Measurements from ENCODE around the gene DENND2A.

DENND2A gene

GRCh38 chr7:140641524-140642195, 1.0 kb upstream of the DENND2A start:
- no peak overlapping the region for H3K27ac ChIP-seq
- no peak for TF ChIP-seq CTCF (conservative IDR thresholded peaks at IDR 0.05; ENCODE audit: low read depth)
- no peak for DNase-seq (ENCODE audit: low spot score)
- POLR2A ChIA-PET (ENCODE audit: low non-redundant PET) = no interaction called here
- CTCF ChIA-PET = interaction anchor here (1.0 to 1.2 kb wide), 2 partner anchors 124 kb away, joined by 3 to 5 read pairs; no protein-coding TSS in a partner anchor

GRCh38 chr7:140640060-140640637, 464 bp downstream of the DENND2A start:
- TF ChIP-seq CTCF (conservative IDR thresholded peaks at IDR 0.05; ENCODE audit: low read depth) = no peak
- CTCF ChIA-PET = interaction anchor here (0.6 kb wide), 1 partner anchor 27 kb away, joined by 3 read pairs; no protein-coding TSS in a partner anchor
- DNase-seq (ENCODE audit: low spot score) = peak; percentile 30
- no peak overlapping the region for H3K27ac ChIP-seq
- POLR2A ChIA-PET (ENCODE audit: low non-redundant PET) = no interaction called here

- no peak for TF ChIP-seq CTCF (conservative IDR thresholded peaks at IDR 0.05; ENCODE audit: low read depth)
- no peak overlapping the region for H3K27ac ChIP-seq
- ChIA-PET POLR2A (ENCODE audit: low non-redundant PET) (no interaction called here), CTCF (interaction anchor here (0.6 kb wide), 1 partner anchor 26 kb away, joined by 3 read pairs; no protein-coding TSS in a partner anchor)
- DNase-seq (ENCODE audit: low spot score) = no peak
These were observed 1.1 kb downstream of the DENND2A start for GRCh38 chr7:140639366-140640053.

GRCh38 chr7:140638173-140638791, 2.3 kb downstream of the DENND2A start:
- ChIA-PET POLR2A (ENCODE audit: low non-redundant PET) (no interaction called here), CTCF (no interaction called here)
- no peak for DNase-seq (ENCODE audit: low spot score)
- no peak for TF ChIP-seq CTCF (conservative IDR thresholded peaks at IDR 0.05; ENCODE audit: low read depth)
- no peak overlapping the region; the same call in 1 of the 2 replicates for H3K27ac ChIP-seq

GRCh38 chr7:140637400-140637799, 3.2 kb downstream of the DENND2A start:
- POLR2A ChIA-PET (ENCODE audit: low non-redundant PET) = no interaction called here
- DNase-seq (ENCODE audit: low spot score) = no peak
- no peak overlapping the region for H3K27ac ChIP-seq
- no peak for TF ChIP-seq CTCF (conservative IDR thresholded peaks at IDR 0.05; ENCODE audit: low read depth)
- CTCF ChIA-PET = no interaction called here

- POLR2A ChIA-PET (ENCODE audit: low non-redundant PET) = no interaction called here
- H3K27ac ChIP-seq = no peak overlapping the region
- no peak for TF ChIP-seq CTCF (conservative IDR thresholded peaks at IDR 0.05; ENCODE audit: low read depth)
- no peak for DNase-seq (ENCODE audit: low spot score)
- CTCF ChIA-PET = interaction anchor here (1.3 kb wide), 1 partner anchor 118 kb away, joined by 4 read pairs; no protein-coding TSS in a partner anchor
These were observed 4.8 kb downstream of the DENND2A start for GRCh38 chr7:140635816-140636215.

All from RWPE1 (cell line).